GM12865 (cell line): ENCODE data around the gene S100A7A.

Experiments
- DNase-seq: peaks from one replicate; pipeline ENCODE4 v3.0.0; 2010; ENCODE audit warnings: low read depth
- H3K4me3 ChIP-seq: 2 replicates; pipeline ENCODE4 v1.5.1; 2011; ENCODE audit warnings: mild to moderate bottlenecking, low read depth, low read length, control low read depth
- TF ChIP-seq, protein P1 (sequence below): IDR thresholded peaks from 2 replicates; pipeline ENCODE4 v1.5.1; 2011; ENCODE audit warnings: low read length, control low read depth, low read depth, inconsistent platforms; ENCODE audit not compliant: insufficient read depth; ENCODE audit errors: missing control alignments

Gene S100A7A

DNA sequence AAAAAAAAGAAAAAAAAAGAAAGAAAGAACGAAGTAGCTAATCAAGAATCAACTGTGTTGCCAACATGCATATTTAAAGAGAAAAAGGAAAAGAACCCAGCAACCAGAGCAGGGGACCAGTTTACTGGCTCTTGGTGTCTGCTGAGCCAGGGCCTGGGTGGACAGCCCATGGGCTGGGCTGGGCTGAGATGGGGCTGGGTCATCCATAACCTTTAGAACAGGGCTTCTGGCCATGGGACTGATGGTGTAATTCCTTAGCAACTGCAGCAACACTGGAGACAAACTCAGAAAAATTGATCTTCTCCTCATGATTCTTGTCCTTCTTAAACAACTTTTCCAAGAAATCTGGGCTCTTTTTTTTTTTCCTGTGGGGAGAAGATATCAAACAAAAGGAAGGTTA is 10.5 kb downstream of the S100A7A start:
- no peak overlapping the region for H3K4me3 ChIP-seq
- TF ChIP-seq, protein P1, sequence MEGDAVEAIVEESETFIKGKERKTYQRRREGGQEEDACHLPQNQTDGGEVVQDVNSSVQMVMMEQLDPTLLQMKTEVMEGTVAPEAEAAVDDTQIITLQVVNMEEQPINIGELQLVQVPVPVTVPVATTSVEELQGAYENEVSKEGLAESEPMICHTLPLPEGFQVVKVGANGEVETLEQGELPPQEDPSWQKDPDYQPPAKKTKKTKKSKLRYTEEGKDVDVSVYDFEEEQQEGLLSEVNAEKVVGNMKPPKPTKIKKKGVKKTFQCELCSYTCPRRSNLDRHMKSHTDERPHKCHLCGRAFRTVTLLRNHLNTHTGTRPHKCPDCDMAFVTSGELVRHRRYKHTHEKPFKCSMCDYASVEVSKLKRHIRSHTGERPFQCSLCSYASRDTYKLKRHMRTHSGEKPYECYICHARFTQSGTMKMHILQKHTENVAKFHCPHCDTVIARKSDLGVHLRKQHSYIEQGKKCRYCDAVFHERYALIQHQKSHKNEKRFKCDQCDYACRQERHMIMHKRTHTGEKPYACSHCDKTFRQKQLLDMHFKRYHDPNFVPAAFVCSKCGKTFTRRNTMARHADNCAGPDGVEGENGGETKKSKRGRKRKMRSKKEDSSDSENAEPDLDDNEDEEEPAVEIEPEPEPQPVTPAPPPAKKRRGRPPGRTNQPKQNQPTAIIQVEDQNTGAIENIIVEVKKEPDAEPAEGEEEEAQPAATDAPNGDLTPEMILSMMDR = no peak
- DNase-seq = no peak

DNA sequence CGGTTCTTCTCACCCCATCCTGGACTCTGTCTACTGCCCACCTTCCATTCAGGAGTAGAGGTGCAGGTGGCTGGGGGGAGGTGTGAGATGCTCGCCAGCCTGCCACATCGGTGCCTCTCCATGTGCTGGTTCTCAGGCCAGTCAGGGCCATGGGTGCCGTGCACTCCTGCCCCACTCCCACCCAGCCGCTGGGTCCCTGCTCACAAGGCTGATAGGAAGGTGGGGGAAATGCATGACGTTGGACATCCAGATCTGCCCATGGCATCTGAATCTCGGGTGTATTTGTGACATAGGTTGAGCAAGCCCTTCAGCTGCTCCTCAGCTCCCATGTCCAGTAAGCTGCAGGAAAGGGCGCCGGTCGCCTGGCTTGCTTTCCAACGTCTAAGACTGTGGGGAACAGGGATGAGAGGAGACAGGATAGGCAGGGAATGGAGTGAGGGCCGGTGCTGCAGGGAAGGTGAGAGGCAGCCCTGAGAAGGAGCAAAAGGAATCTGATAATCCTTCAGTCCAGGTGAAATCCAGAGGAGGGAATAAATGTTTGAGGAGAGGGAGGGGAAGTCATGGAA is 11.8 kb downstream of the S100A7A start:
- TF ChIP-seq, protein P1 = no peak
- no peak for DNase-seq
- H3K4me3 ChIP-seq = no peak overlapping the region

DNA sequence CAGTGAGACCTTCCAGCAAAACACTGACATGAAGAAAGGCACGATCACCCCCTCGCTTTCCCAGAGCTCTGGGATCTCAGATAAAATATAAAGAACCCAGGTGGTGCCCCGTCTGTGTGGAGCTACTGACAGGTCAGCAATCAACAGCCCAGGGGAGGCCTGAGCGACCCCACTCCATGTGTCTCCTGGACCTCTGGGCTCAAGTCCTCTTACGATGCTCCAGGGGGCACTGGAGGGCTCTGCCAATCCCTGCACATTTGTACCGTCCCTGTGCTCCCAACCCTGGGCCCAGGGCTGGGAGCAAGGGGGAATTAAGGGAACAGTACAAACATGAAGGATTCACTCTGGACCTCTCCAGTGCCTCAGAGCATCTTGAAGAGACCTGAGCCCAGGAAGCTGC is 12.5 kb downstream of the S100A7A start:
- H3K4me3 ChIP-seq = no peak overlapping the region
- no peak for DNase-seq
- TF ChIP-seq, protein P1 = no peak

DNA sequence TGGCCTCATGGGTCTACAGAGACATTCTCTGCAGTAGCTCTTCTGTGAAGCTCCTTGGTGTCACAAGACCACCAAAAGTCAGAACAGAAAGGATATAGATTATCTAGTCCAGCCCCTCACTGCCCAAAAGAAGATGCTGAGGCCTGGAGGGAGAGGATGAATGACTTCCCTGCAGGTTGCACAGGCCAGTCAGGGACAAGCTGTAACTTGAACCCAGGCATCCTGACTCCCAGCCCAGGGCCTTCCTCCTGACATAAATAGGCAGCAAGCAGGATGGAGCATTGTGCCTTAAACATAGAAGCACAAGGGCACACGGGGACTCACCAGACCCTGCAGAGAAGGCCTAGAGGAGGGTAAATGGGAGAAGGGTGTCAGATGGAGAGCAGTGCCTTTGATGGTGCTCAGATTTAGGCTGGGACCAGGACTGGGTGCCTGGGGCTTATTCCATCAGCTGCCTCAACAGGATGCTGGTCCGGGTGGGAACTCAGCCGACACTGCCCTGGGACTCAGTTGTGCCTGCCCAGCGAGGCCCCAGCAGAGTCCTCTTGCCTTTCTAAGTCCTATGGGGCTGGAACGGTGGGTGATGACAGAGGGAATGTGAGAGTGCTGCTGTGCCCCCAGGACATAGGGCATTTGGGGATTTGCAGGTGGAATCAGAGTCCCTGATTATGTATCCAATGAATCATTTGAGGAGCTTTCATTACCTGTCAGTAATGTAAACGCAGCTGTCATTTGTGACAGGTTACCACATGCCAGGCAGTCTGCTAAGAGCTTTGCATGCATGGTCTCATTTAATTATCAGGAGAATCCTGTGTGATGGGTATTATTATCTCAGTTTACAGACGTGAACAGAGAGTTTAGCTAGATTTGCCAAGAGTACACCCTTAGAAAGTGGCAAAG is 13.2 kb downstream of the S100A7A start:
- TF ChIP-seq, protein P1 = no peak
- DNase-seq = no peak
- no peak overlapping the region for H3K4me3 ChIP-seq

DNA sequence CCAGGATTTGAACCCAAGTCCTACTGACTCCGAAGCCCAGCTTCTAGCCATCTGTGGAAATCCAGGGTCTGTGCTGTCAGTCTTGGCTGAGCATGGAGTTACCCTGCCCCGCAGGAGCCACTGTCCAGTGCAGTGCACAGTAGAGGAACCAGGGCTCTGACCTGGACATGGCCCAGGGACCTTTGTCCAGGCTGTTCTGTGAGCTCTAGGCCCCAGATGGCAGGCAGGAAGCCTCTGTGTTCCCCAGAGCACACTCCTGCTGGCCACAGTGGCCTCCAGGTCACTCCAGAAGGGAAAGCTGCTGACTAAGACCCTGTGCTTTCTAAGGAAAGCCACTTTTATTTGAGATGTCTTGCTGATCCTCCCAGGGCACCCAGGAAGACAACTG is 13.8 kb downstream of the S100A7A start:
- TF ChIP-seq, protein P1 = no peak
- no peak overlapping the region for H3K4me3 ChIP-seq
- no peak for DNase-seq

DNA sequence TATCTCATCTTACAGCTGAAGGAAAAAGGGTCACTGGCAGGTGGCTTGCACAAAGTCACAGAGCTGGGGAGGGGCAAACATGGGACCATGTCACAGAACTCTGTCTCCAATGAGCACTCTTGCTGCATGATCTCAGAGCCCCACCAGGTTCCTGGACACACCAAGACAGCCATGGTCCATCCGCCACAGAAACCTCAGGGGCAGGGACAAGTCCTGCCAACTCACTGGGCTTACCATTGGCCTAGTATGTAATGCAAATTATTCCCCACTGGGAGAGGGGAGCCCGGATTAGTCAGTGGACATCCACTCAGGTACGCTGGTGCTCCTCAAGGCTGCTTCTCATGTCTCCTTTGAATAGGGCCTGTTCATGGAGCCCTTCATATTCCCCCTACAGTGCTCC is 14.2 kb downstream of the S100A7A start:
- no peak for DNase-seq
- no peak overlapping the region for H3K4me3 ChIP-seq
- TF ChIP-seq, protein P1 = no peak

DNA sequence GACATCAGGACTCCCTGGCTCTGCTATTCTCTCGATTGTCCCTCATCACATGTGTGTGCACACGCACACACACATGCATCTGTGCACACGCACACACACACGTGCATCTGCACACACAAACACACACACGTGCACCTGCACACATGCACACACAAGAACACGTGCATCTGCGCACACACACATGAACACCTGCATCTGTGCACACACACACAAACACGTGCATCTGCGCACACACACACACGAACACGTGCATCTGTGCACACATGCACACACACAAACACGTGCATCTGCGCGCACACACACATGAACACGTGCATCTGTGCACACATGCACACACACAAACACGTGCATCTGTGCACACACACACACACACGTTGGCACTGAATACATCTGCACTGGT is 14.7 kb downstream of the S100A7A start:
- TF ChIP-seq, protein P1 = no peak
- DNase-seq = no peak
- no peak overlapping the region for H3K4me3 ChIP-seq
